GM21526 (cell line): ENCODE measurements around the gene SGIP1.
"Not testable (repeated sequence)": the region's sequence is repeated elsewhere in the genome, so short reads cannot be mapped to it uniquely, and the experiment has no call there.

Experiments used
- ATAC-seq: cut with Tn5 transposase; IDR thresholded peaks from one replicate; pipeline ENCODE4 v1.9.1; 2021; ENCODE audit warnings: moderate library complexity; ENCODE audit not compliant: unreplicated experiment, low FRiP score

Gene SGIP1

GRCh38 chr1:66552829-66553228 lies 18.9 kb downstream of the SGIP1 start:
- ATAC-seq, result no peak

DNA sequence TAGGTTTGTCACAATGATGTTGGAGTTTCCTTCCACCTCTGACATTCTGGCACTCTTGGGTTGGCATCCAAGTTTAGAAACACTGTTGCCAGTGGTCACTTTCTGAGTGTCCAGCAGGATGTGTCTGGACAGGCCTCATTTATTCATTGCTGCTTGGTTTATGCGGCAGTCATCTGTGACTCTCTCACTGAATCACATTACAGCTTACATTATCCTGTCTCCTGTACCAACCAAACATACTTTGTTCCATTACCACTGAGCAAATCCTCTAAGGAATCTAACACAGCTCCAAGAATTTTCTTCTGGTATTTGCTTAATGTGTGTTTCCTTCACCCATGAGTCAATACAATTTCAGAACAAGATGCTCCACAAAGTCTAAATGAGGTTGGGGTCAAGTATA lies 19.9 kb downstream of the SGIP1 start:
- no peak for ATAC-seq

DNA sequence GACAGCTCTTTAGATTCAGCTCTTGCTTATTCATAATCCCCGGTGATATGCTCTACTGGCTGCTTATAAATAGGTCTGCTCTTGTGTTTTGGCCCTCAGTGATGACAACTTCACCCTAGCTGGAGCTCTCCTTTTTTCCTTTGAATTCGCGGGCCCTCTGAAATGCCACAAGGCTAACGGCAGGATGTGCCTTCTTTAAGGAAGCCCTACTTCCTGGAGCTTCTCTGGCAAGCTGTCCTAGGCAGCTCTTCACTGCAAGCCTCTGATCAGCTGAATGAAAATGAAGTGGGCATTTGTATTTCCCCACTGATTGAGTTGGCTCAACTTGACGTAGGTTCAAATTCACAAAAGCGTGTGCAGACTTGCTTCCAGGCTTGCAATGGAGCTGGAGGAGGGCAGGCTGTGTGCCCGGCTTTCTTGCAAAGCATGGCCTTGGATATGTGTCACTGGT lies 22.2 kb downstream of the SGIP1 start:
- ATAC-seq, result no peak

- no peak for ATAC-seq
These were observed 23.2 kb downstream of the SGIP1 start for GRCh38 chr1:66557157-66557556.

DNA sequence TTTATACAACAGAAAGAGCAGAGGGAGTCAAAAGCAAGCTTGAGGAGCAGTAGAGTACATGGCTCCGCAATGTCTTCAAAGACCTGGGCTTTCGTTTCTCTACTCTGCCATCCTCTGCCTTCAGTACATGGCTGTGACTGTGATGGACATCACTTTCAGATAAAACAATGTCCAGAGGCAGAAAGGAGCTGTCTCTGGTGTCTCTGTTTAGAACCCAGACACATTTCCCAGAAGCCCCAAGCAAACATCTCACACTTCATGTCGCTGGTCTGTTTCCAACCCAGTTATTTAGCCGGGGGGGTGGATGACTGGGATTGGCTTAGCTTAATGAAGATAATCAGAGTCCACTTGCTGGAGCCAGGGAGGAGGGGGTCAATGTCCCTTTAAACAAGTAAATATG lies 25.6 kb downstream of the SGIP1 start:
- no peak for ATAC-seq

DNA sequence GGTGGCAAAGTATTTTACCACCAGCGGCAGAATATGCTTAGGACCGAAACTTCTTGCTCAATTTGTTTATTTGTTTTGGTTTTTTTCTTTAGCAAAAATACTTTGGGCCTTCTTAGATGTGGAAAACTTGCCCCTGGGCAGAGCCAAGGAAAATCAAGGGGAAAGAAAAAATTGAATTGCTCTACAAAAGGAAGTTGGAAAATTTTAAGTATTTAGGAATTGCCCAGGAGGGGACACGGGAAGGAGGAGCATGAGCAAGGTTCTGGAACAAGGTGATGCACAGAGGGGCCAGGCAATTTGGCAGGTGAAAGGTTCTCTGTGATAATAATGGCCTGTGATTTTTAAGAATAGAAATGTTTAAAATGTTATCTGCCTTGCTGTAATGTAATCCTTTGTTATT lies 28.6 kb downstream of the SGIP1 start:
- ATAC-seq, result no peak

DNA sequence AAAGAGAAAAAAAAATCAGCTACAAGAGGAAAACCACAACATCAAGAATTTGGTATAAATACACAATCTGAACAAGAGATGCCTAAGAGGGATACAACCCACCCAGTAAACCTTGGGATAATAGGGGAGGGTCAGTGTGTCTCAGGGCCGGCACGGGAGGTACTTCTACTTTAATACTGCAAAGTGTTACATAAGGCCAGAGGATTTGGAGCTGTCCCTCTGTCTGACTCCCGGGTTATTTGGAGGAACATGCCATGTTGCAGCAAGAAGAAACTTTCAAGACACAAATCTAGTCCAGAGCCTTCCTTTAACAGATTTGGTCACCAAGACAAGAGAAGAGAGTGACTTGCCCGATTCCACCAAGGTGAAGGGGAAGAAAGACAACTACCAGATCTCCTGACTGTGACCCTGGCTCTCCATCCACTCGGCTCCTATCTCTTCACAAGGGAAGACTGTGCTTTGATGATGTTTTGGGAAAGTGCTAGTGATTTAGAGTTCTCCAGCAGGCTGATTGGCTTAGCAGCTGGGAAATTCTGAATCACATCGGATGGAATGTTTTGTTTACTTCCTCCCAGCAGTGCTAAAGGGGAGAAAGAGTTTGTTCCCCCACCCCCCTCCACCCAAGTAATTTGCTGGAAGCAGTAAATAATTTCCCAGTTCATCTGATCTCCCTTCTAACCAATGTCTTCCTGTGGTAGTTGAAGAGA lies 29.3 kb downstream of the SGIP1 start:
- ATAC-seq, result no peak

GRCh38 chr1:66563941-66564630 lies 30.1 kb downstream of the SGIP1 start:
- ATAC-seq, result no peak

GRCh38 chr1:66570196-66570595 lies 36.2 kb downstream of the SGIP1 start:
- ATAC-seq, result no peak

GRCh38 chr1:66571789-66572188 lies 37.8 kb downstream of the SGIP1 start:
- no peak for ATAC-seq

- ATAC-seq, result no peak
These were observed 41.8 kb downstream of the SGIP1 start for GRCh38 chr1:66575739-66576138.

GRCh38 chr1:66576645-66577044 lies 42.7 kb downstream of the SGIP1 start:
- ATAC-seq, result no peak

DNA sequence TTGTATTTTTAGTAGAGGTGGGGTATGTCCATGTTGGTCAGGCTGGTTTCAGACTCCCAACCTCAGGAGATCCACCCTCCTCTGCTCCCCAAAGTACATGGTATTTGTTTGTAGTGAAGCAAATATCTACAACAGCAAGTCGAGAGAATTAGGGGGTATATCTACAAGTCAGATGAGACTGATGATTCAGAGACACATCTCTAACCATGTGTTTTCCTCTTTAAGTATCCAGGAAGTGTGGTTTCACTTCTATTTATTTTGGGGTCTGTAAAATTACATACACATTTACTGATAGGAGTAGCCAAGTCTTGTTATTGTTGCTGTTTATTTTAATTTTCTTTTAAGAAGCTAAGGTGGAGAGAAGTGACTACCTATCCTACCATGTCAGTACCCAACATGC lies 44.9 kb downstream of the SGIP1 start:
- no peak for ATAC-seq

- no peak for ATAC-seq
These were observed 46.1 kb downstream of the SGIP1 start for GRCh38 chr1:66580081-66580480.

GRCh38 chr1:66583021-66583420 lies 49.1 kb downstream of the SGIP1 start:
- no peak for ATAC-seq

DNA sequence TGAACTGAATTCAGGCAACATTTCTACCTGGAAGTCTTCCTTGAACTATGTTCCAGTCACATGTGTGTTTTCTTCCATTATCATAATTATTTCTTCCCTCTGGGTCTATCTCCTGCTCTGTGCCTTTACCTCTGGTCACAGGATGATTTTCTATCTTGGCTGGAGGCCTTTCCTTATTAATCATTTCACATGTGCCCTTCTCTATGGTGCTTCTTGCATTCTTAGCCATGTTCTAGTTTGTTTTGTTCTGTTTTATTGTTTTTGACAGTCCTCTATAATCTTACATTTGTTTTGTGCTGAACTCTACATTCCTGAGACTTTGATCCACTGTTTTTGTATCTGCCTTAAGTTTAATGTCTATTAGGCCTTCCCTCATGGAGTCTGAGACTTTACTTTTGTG lies 51.0 kb downstream of the SGIP1 start:
- no peak for ATAC-seq

- ATAC-seq, result no peak
These were observed 55.4 kb downstream of the SGIP1 start for GRCh38 chr1:66589326-66589725.

GRCh38 chr1:66592106-66592507 lies 58.2 kb downstream of the SGIP1 start:
- not testable (repeated sequence) for ATAC-seq

DNA sequence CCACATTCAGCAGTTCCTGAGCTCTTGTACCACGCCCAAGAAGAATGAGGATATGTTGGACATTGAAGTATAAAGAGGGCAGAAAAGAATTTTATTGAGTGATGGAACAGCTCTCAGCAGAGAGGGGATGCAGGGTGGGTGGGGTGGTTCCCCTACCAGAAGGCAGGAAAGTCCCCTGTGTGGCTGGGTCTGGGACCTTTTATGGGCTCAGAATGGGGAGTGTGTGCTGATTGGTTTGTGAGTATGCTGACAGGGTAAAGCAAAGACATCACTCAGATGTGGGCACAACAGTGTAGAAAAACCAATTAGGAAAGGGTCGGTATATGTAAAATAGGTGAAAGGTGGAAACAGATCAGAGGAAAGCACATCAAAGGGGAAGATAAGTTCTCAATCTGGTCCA lies 62.2 kb downstream of the SGIP1 start:
- ATAC-seq, result no peak

- ATAC-seq, result no peak
These were observed 63.5 kb downstream of the SGIP1 start for GRCh38 chr1:66597500-66597899.

GRCh38 chr1:66598670-66599069 lies 64.7 kb downstream of the SGIP1 start:
- no peak for ATAC-seq

- ATAC-seq, result no peak
These were observed 65.4 kb downstream of the SGIP1 start for GRCh38 chr1:66599346-66599745.
